Stimulated activated CD8-positive, alpha-beta memory T cell treated with anti-CD3 and anti-CD28 coated beads, Interleukin-2, amount 100 ng/mL, for 1 hour (primary cell): ENCODE data around the gene TCP1.
"Not testable (repeated sequence)": the region's sequence is repeated elsewhere in the genome, so short reads cannot be mapped to it uniquely, and the experiment has no call there.

Experiments
- DNase-seq, 2 donors: peaks; one replicate each; pipeline ENCODE4 v3.0.0-alpha.2; 2020; ENCODE audit warnings: low read depth in 2 of 2

TCP1 gene

GRCh38 chr6:159777240-159777904 lies 12.0 kb downstream of the TCP1 start:
- no peak for DNase-seq

- no peak for DNase-seq
These were observed 17.2 kb downstream of the TCP1 start for GRCh38 chr6:159772196-159772595.

GRCh38 chr6:159769470-159769869 lies 19.9 kb downstream of the TCP1 start:
- DNase-seq: no peak

GRCh38 chr6:159766906-159767305 lies 22.5 kb downstream of the TCP1 start:
- no peak for DNase-seq

GRCh38 chr6:159762681-159763293 lies 26.6 kb downstream of the TCP1 start:
- DNase-seq: peak in 1 of 2 donors; percentile 5

GRCh38 chr6:159761873-159762680 lies 27.3 kb downstream of the TCP1 start, which contains the start of gene ACAT2:
Gene ACAT2 (plus strand): TSS chr6:159762045. CDS start chr6:159762088, 43 bp downstream.
- DNase-seq: peak; percentile 82 to 85

GRCh38 chr6:159761129-159761872 lies 28.1 kb downstream of the TCP1 start:
- peak in 1 of 2 donors; percentile 10 for DNase-seq

GRCh38 chr6:159760602-159761057 lies 28.8 kb downstream of the TCP1 start:
- no peak for DNase-seq

GRCh38 chr6:159759645-159760044 lies 29.8 kb downstream of the TCP1 start:
- no peak for DNase-seq

GRCh38 chr6:159758031-159759001 lies 31.1 kb downstream of the TCP1 start:
- no peak for DNase-seq

- DNase-seq: no peak
These were observed 32.9 kb downstream of the TCP1 start for GRCh38 chr6:159756508-159756907.

- DNase-seq: no peak
These were observed 34.2 kb downstream of the TCP1 start for GRCh38 chr6:159754959-159755914.

GRCh38 chr6:159754401-159754800 lies 35.0 kb downstream of the TCP1 start:
- no peak for DNase-seq

- DNase-seq: no peak
These were observed 36.1 kb downstream of the TCP1 start for GRCh38 chr6:159753081-159753872.

- no peak for DNase-seq
These were observed 38.0 kb downstream of the TCP1 start for GRCh38 chr6:159751448-159751847.

- DNase-seq: not testable (repeated sequence)
These were observed 41.3 kb downstream of the TCP1 start for GRCh38 chr6:159748127-159748526.

- DNase-seq: no peak
These were observed 42.6 kb downstream of the TCP1 start for GRCh38 chr6:159746759-159747158.

GRCh38 chr6:159745081-159745480 lies 44.3 kb downstream of the TCP1 start:
- no peak for DNase-seq

GRCh38 chr6:159742165-159742564 lies 47.2 kb downstream of the TCP1 start:
- no peak for DNase-seq
